Measurements from ENCODE around the gene GFPT2. TPM values are rescaled to one million over a fixed set of nuclear protein-coding genes. Genes with fewer than 3 reads are reported as not detected.

Gene GFPT2
- total and polyA plus RNA-seq, 10 of the 15 experiments (the other 5 are each of a cell fraction or from before 2014, with no cell fraction given) = 0.05 to 0.33 (median 0.11) TPM; not detected in 4

- Histone ChIP-seq H3K4me3 (no peak overlapping the region), H3K79me2 (ENCODE audit: control insufficient read depth, insufficient read depth, low read length) (no peaks in the 10 kb centered on the region), H3K4me1 (ENCODE audit: control insufficient read depth, insufficient read depth, low read length) (no peaks in the 10 kb centered on the region), H3K27ac (ENCODE audit: control insufficient read depth, insufficient read depth) (no peak overlapping the region), H3K9ac (ENCODE audit: control insufficient read depth, insufficient read depth, low read length) (no peak overlapping the region), H3K27me3 (replicated peaks in 1 of 2; ENCODE audit: control insufficient read depth in 2 of 2, insufficient read depth in 2 of 2, low read length in 1 of 2) (peaks cover 0 to 2% of the 10 kb centered on the region in 2 experiments; a peak in 2 of 4 replicates), H3K9me3 (replicated peaks; ENCODE audit: control insufficient read depth, insufficient read depth, low read length) (no peaks in the 10 kb centered on the region), H2AFZ (ENCODE audit: control insufficient read depth, low read depth, low read length) (no peak overlapping the region), H3K36me3 (ENCODE audit: control insufficient read depth in 2 of 2, insufficient read depth in 2 of 2, low read length in 1 of 2) (no peaks in the 10 kb centered on the region), H4K20me1 (ENCODE audit: control insufficient read depth, insufficient read depth) (no peaks in the 10 kb centered on the region), H3K4me2 (ENCODE audit: control insufficient read depth, insufficient read depth) (no peak overlapping the region)
- no peak for FAIRE-seq
- ChIA-PET POLR2A (interaction anchor here (0.5 kb wide), 1 partner anchor 684 kb away, joined by 3 read pairs; no protein-coding TSS in a partner anchor), RAD21 (ENCODE audit: unreplicated experiment) (no interaction called here), CTCF (interaction anchor here (0.6 to 5.3 kb wide), 3 partner anchors 15 to 215 kb away, joined by 3 to 20 read pairs (median 3); no protein-coding TSS in a partner anchor), SMC1A (ENCODE audit: uncharacterized antibody, unreplicated experiment) (interaction anchor here (0.7 to 1.6 kb wide), 3 partner anchors 12 to 50 kb away, joined by 3 to 4 read pairs (median 3); no protein-coding TSS in a partner anchor)
- intact Hi-C loops (cut with micrococcal nuclease; ENCODE audit: unreplicated experiment) (no loop called here), in situ Hi-C loops (cut with MboI) (no loop called here)
- no peak for DNase-seq (ENCODE audit: low read depth, low spot score)
- ATAC-seq = no peak
- WGBS (ENCODE audit: insufficient coverage, insufficient replicate concordance, low lambda C conversion rate, missing lambda C conversion rate) = 31% methylated on average over 19 of the region's 19 CpGs
- no TSS peak for BruUV-seq (replicated peaks)
- TF ChIP-seq RAD21 (IDR thresholded peaks at IDR 0.05; ENCODE audit: insufficient read depth, low read depth, low read length) = no peak
- TF ChIP-seq ATF7 (IDR thresholded peaks at IDR 0.05; ENCODE audit: low read depth) = no peak
- no peak for TF ChIP-seq BRCA1 (IDR thresholded peaks at IDR 0.05; ENCODE audit: low read depth, low read length)
- no peak for TF ChIP-seq ASH2L (IDR thresholded peaks at IDR 0.05; ENCODE audit: borderline replicate concordance, low read depth)
- TF ChIP-seq NR2C1 (IDR thresholded peaks at IDR 0.05) = no peak
- TF ChIP-seq MXI1 (IDR thresholded peaks at IDR 0.05; ENCODE audit: low read depth, low read length) = no peak
- no peak for TF ChIP-seq STAT1 (conservative IDR thresholded peaks at IDR 0.05)
Measured at GRCh38 chr5:180343110-180343830, 9.9 kb downstream of the GFPT2 start.

- Histone ChIP-seq H3K36me3 (ENCODE audit: control insufficient read depth in 2 of 2, insufficient read depth in 2 of 2, low read length in 1 of 2) (no peaks in the 10 kb centered on the region), H2AFZ (ENCODE audit: control insufficient read depth, low read depth, low read length) (no peak overlapping the region), H3K9me3 (replicated peaks; ENCODE audit: control insufficient read depth, insufficient read depth, low read length) (no peaks in the 10 kb centered on the region), H3K9ac (ENCODE audit: control insufficient read depth, insufficient read depth, low read length) (no peak overlapping the region), H3K27ac (ENCODE audit: control insufficient read depth, insufficient read depth) (no peak overlapping the region), H3K79me2 (ENCODE audit: control insufficient read depth, insufficient read depth, low read length) (no peaks in the 10 kb centered on the region), H3K4me1 (ENCODE audit: control insufficient read depth, insufficient read depth, low read length) (no peaks in the 10 kb centered on the region), H3K4me3 (no peak overlapping the region), H4K20me1 (ENCODE audit: control insufficient read depth, insufficient read depth) (no peaks in the 10 kb centered on the region), H3K4me2 (ENCODE audit: control insufficient read depth, insufficient read depth) (no peak overlapping the region), H3K27me3 (replicated peaks in 1 of 2; ENCODE audit: control insufficient read depth in 2 of 2, insufficient read depth in 2 of 2, low read length in 1 of 2) (peaks cover 0 to 2% of the 10 kb centered on the region in 2 experiments; a peak in 2 of 4 replicates)
- no peak for FAIRE-seq
- ATAC-seq = no peak
- no TSS peak for BruUV-seq (replicated peaks)
- SMC1A ChIA-PET (ENCODE audit: uncharacterized antibody, unreplicated experiment) = no interaction called here
- intact Hi-C loops (cut with micrococcal nuclease; ENCODE audit: unreplicated experiment) = no loop called here
- CTCF ChIA-PET = interaction anchor here (1.0 to 5.3 kb wide), 5 partner anchors 13 to 130 kb away, joined by 3 to 20 read pairs (median 3); no protein-coding TSS in a partner anchor
- in situ Hi-C loops (cut with MboI) = no loop called here
- POLR2A ChIA-PET = no interaction called here
- 50% methylated on average over 8 of the region's 8 CpGs for WGBS (ENCODE audit: insufficient coverage, insufficient replicate concordance, low lambda C conversion rate, missing lambda C conversion rate)
- no peak for DNase-seq (ENCODE audit: low read depth, low spot score)
- RAD21 ChIA-PET (ENCODE audit: unreplicated experiment) = no interaction called here
- no peak for TF ChIP-seq HDGF (IDR thresholded peaks at IDR 0.05)
- no peak for TF ChIP-seq ZZZ3 (IDR thresholded peaks at IDR 0.05; ENCODE audit: control insufficient read depth, insufficient read length, low read depth)
- TF ChIP-seq ZNF274 (IDR thresholded peaks at IDR 0.05; ENCODE audit: insufficient read depth, insufficient read length) = no peak
- TF ChIP-seq NR2F1 (conservative IDR thresholded peaks at IDR 0.05) = no peak
- no peak for TF ChIP-seq BCLAF1 (IDR thresholded peaks at IDR 0.05)
Measured at GRCh38 chr5:180341595-180341994, 11.5 kb downstream of the GFPT2 start.

Measured in GM12878 (cell line).